ENCODE data around the gene KRTAP5-8.
A peak's percentile ranks its signal among the peaks of the same experiment; 100 is the strongest.
"Not testable (repeated sequence)": the region's sequence is repeated elsewhere in the genome, so short reads cannot be mapped to it uniquely, and the experiment has no call there.

The KRTAP5-8 gene

GRCh38 chr11:71544525-71545214 is 6.8 kb downstream of the KRTAP5-8 start:
- no peak for DNase-seq
- TF ChIP-seq POLR2A (IDR thresholded peaks at IDR 0.05; ENCODE audit: low read length): no peak
- no peak for TF ChIP-seq GATA1 (IDR thresholded peaks at IDR 0.05; ENCODE audit: low read depth, low read length)

GRCh38 chr11:71545405-71545966 is 7.7 kb downstream of the KRTAP5-8 start:
- no peak for DNase-seq
- no peak for TF ChIP-seq POLR2A (IDR thresholded peaks at IDR 0.05; ENCODE audit: low read length)
- no peak for TF ChIP-seq GATA1 (IDR thresholded peaks at IDR 0.05; ENCODE audit: low read depth, low read length)

GRCh38 chr11:71548120-71548519 is 10.3 kb downstream of the KRTAP5-8 start, which contains the start of gene KRTAP5-9:
Gene KRTAP5-9, plus strand, starts transcription at chr11:71548420. Its CDS starts 238 bp downstream, at chr11:71548658.
- no peak for DNase-seq
- TF ChIP-seq POLR2A (IDR thresholded peaks at IDR 0.05; ENCODE audit: low read length) (no peak), GATA1 (IDR thresholded peaks at IDR 0.05; ENCODE audit: low read depth, low read length) (no peak)

GRCh38 chr11:71548716-71549151 is 10.9 kb downstream of the KRTAP5-8 start:
- DNase-seq: no peak
- TF ChIP-seq POLR2A (IDR thresholded peaks at IDR 0.05; ENCODE audit: low read length): no peak
- no peak for TF ChIP-seq GATA1 (IDR thresholded peaks at IDR 0.05; ENCODE audit: low read depth, low read length)

GRCh38 chr11:71551711-71552110 is 13.9 kb downstream of the KRTAP5-8 start:
- TF ChIP-seq GATA1 (IDR thresholded peaks at IDR 0.05; ENCODE audit: low read depth, low read length) (no peak), POLR2A (IDR thresholded peaks at IDR 0.05; ENCODE audit: low read length) (no peak)
- DNase-seq: no peak

GRCh38 chr11:71554996-71555395 is 17.2 kb downstream of the KRTAP5-8 start:
- no peak for TF ChIP-seq GATA1 (IDR thresholded peaks at IDR 0.05; ENCODE audit: low read depth, low read length)
- no peak for DNase-seq

- DNase-seq: no peak
- TF ChIP-seq GATA1 (IDR thresholded peaks at IDR 0.05; ENCODE audit: low read depth, low read length): no peak
Observed at GRCh38 chr11:71555508-71555907, 17.7 kb downstream of the KRTAP5-8 start.

- TF ChIP-seq POLR2A (IDR thresholded peaks at IDR 0.05; ENCODE audit: low read length): no peak
- DNase-seq: no peak
Observed at GRCh38 chr11:71556018-71556417, 18.2 kb downstream of the KRTAP5-8 start.

- TF ChIP-seq GATA1 (IDR thresholded peaks at IDR 0.05; ENCODE audit: low read depth, low read length): no peak
- TF ChIP-seq POLR2A (IDR thresholded peaks at IDR 0.05; ENCODE audit: low read length): no peak
- DNase-seq: no peak
Observed at GRCh38 chr11:71557257-71557656, 19.4 kb downstream of the KRTAP5-8 start.

- DNase-seq: no peak
- no peak for TF ChIP-seq GATA1 (IDR thresholded peaks at IDR 0.05; ENCODE audit: low read depth, low read length)
- TF ChIP-seq POLR2A (IDR thresholded peaks at IDR 0.05; ENCODE audit: low read length): no peak
Observed at GRCh38 chr11:71558996-71559395, 21.2 kb downstream of the KRTAP5-8 start.

GRCh38 chr11:71562120-71562519 is 24.3 kb downstream of the KRTAP5-8 start:
- DNase-seq: no peak
- TF ChIP-seq POLR2A (IDR thresholded peaks at IDR 0.05; ENCODE audit: low read length): no peak
- TF ChIP-seq GATA1 (IDR thresholded peaks at IDR 0.05; ENCODE audit: low read depth, low read length): no peak

- no peak for TF ChIP-seq POLR2A (IDR thresholded peaks at IDR 0.05; ENCODE audit: low read length)
- no peak for TF ChIP-seq GATA1 (IDR thresholded peaks at IDR 0.05; ENCODE audit: low read depth, low read length)
- DNase-seq: peak; percentile 30 to 40
Observed at GRCh38 chr11:71563406-71563805, 25.6 kb downstream of the KRTAP5-8 start.

- no peak for TF ChIP-seq POLR2A (IDR thresholded peaks at IDR 0.05; ENCODE audit: low read length)
- TF ChIP-seq GATA1 (IDR thresholded peaks at IDR 0.05; ENCODE audit: low read depth, low read length): no peak
- DNase-seq: no peak
Observed at GRCh38 chr11:71564430-71564829, 26.6 kb downstream of the KRTAP5-8 start.

GRCh38 chr11:71565263-71565662 is 27.4 kb downstream of the KRTAP5-8 start, which contains the start of gene KRTAP5-10:
Gene KRTAP5-10, plus strand, starts transcription at chr11:71565563. Its CDS starts 25 bp downstream, at chr11:71565588.
- DNase-seq: no peak
- TF ChIP-seq GATA1 (IDR thresholded peaks at IDR 0.05; ENCODE audit: low read depth, low read length): no peak
- no peak for TF ChIP-seq POLR2A (IDR thresholded peaks at IDR 0.05; ENCODE audit: low read length)

- TF ChIP-seq POLR2A (IDR thresholded peaks at IDR 0.05; ENCODE audit: low read length): no peak
- TF ChIP-seq GATA1 (IDR thresholded peaks at IDR 0.05; ENCODE audit: low read depth, low read length): no peak
Observed at GRCh38 chr11:71566081-71566620, 28.3 kb downstream of the KRTAP5-8 start.

GRCh38 chr11:71566626-71567599 is 29.1 kb downstream of the KRTAP5-8 start:
- DNase-seq: not testable (repeated sequence)

More at GRCh38 chr11:71566081-71566620, 28.3 kb downstream of the KRTAP5-8 start:
- DNase-seq: no peak

GRCh38 chr11:71567633-71568032 is 29.8 kb downstream of the KRTAP5-8 start:
- DNase-seq: not testable (repeated sequence)
